HCT116 (cell line): ENCODE data around the gene CKAP2L. TPM values are rescaled to one million over a fixed set of nuclear protein-coding genes. Genes with fewer than 3 reads are reported as not detected.

Experiments
- ATAC-seq: fragments of 200-7000 bp; cut with Tn5 transposase; 2 replicates; pipeline ENCODE4 v1.9.1; 2020; ENCODE audit warnings: mild to moderate bottlenecking, moderate library complexity
- BruUV-seq: library from RNA; stranded (reverse); fragments of 400-500 nt; replicated peaks from 2 replicates; lab custom pipeline; 2021; lab: Mats Ljungman, UMichigan
- CTCF ChIA-PET: fragments of 300-600 bp; sonication (Branson Sonifier 250); formaldehyde crosslinking; loops from one replicate; lab custom pipeline; 2021; ENCODE audit warnings: antibody characterized with exemption; lab: Charles Lee
- POLR2A ChIA-PET: fragments of 300-600, 350-600 bp; sonication (Branson Sonifier 250); formaldehyde crosslinking; loops from one replicate; lab custom pipeline; 2021; ENCODE audit warnings: antibody characterized with exemption; lab: Charles Lee
- RAD21 ChIA-PET, 2 experiments: fragments of 300-600 bp; sonication (Branson Sonifier 250); formaldehyde crosslinking; loops; one replicate each; lab custom pipeline; 2023; ENCODE audit warnings: low total read pairs in 2 of 2; ENCODE audit not compliant: uncharacterized antibody in 2 of 2, unreplicated experiment in 2 of 2, low non-redundant PET in 1 of 2; lab: Charles Lee
- DNase-seq: peaks from one replicate; pipeline ENCODE4 v3.0.0-alpha.2; 2010; ENCODE audit warnings: low read depth, low spot score
- H2AFZ ChIP-seq: fragments of 200-600 bp; shearing (Covaris generic), sonication (generic); 2 replicates; pipeline ENCODE4 v1.6.1; 2017; ENCODE audit warnings: low read depth, mixed run types, mixed read lengths, antibody characterized with exemption, low read length; ENCODE audit not compliant: poor library complexity, severe bottlenecking
- H3K27ac ChIP-seq: 2 replicates; pipeline ENCODE4 v1.5.1; 2012; ENCODE audit warnings: low read depth, low read length
- H3K27me3 ChIP-seq: fragments of 200-600 bp; sonication (generic); 2 replicates; pipeline ENCODE4 v1.6.1; 2016; ENCODE audit warnings: mixed run types, low read length, mixed read lengths; ENCODE audit not compliant: insufficient read depth
- H3K36me3 ChIP-seq, 2 experiments: fragments of 200-500 bp in 1 of 2; fragments of 200-600 bp in 1 of 2; sonication (Bioruptor generic) in 1 of 2; sonication (generic) in 1 of 2; 2 replicates each; pipeline versions ENCODE4 v1.5.1 to v1.6.1; 2014 to 2016; ENCODE audit warnings: low read length in 2 of 2, inconsistent platforms in 1 of 2, mixed read lengths in 1 of 2, mixed run types in 1 of 2; ENCODE audit not compliant: insufficient read depth in 2 of 2, control insufficient read depth in 1 of 2
- H3K4me1 ChIP-seq, 2 experiments: fragments of 200-600 bp in 1 of 2; sonication (generic) in 1 of 2; 2 replicates each; pipeline versions ENCODE4 v1.5.1 to v1.6.1; 2012 to 2017; ENCODE audit warnings: low read length in 2 of 2, inconsistent platforms in 1 of 2, mild to moderate bottlenecking in 1 of 2, mixed read lengths in 1 of 2, mixed run types in 1 of 2, moderate library complexity in 1 of 2; ENCODE audit not compliant: insufficient read depth in 2 of 2, control insufficient read depth in 1 of 2
- H3K4me2 ChIP-seq: fragments of 200-600 bp; sonication (generic); 2 replicates; pipeline ENCODE4 v1.6.1; 2017; ENCODE audit warnings: mixed run types, low read length, mixed read lengths
- H3K4me3 ChIP-seq, 2 experiments: fragments of 200-600 bp in 1 of 2; sonication (generic) in 1 of 2; replicated peaks in 1 of 2; 2 replicates each; pipeline ENCODE4 v1.5.1; 2011 to 2016; ENCODE audit warnings: low read length in 2 of 2, control low read depth in 1 of 2, low read depth in 1 of 2, mild to moderate bottlenecking in 1 of 2, mixed read lengths in 1 of 2, mixed run types in 1 of 2
- H3K79me2 ChIP-seq: fragments of 200-600 bp; sonication (generic); 2 replicates; pipeline ENCODE4 v1.6.1; 2017; ENCODE audit warnings: mild to moderate bottlenecking, mixed run types, low read length, moderate library complexity, mixed read lengths; ENCODE audit not compliant: insufficient read depth
- H3K9ac ChIP-seq: fragments of 200-600 bp; sonication (generic); 2 replicates; pipeline ENCODE4 v1.6.1; 2016; ENCODE audit warnings: low read length, mixed read lengths
- H3K9me2 ChIP-seq: fragments of 200-600 bp; sonication (generic), shearing (Covaris generic); 2 replicates; pipeline ENCODE4 v1.6.1; 2017; ENCODE audit warnings: mixed run types, mild to moderate bottlenecking, moderate library complexity; ENCODE audit not compliant: insufficient read depth
- H3K9me3 ChIP-seq, 2 experiments: fragments of 200-500 bp in 1 of 2; fragments of 200-600 bp in 1 of 2; sonication (Bioruptor generic) in 1 of 2; sonication (generic) in 1 of 2; 2 replicates each; pipeline ENCODE4 v1.6.1; 2014 to 2017; ENCODE audit warnings: low read length in 2 of 2, mixed read lengths in 2 of 2, inconsistent platforms in 1 of 2, low read depth in 1 of 2, mild to moderate bottlenecking in 1 of 2, mixed run types in 1 of 2, moderate library complexity in 1 of 2; ENCODE audit not compliant: control insufficient read depth in 1 of 2, insufficient read depth in 1 of 2
- H4K20me1 ChIP-seq: fragments of 200-600 bp; sonication (generic), shearing (Covaris generic); 2 replicates; pipeline ENCODE4 v1.6.1; 2017; ENCODE audit warnings: mixed run types, mild to moderate bottlenecking, moderate library complexity; ENCODE audit not compliant: insufficient read depth
- ATF3 ChIP-seq: IDR thresholded peaks from 2 replicates; pipeline ENCODE4 v1.6.1; 2012
- CEBPB ChIP-seq: IDR thresholded peaks from 2 replicates; pipeline ENCODE4 v1.6.1; 2012; ENCODE audit warnings: low read depth
- ELF1 ChIP-seq: IDR thresholded peaks from 2 replicates; pipeline ENCODE4 v1.6.1; 2012; ENCODE audit warnings: low read depth, borderline replicate concordance
- JUND ChIP-seq: IDR thresholded peaks from 2 replicates; pipeline ENCODE4 v1.6.1; 2012
- MAX ChIP-seq: IDR thresholded peaks from 2 replicates; pipeline ENCODE4 v1.6.1; 2012
- POLR2AphosphoS5 ChIP-seq: IDR thresholded peaks from 2 replicates; pipeline ENCODE4 v1.6.1; 2011; ENCODE audit warnings: mild to moderate bottlenecking, low read depth, low read length, moderate library complexity
- RAD21 ChIP-seq: IDR thresholded peaks from 2 replicates; pipeline ENCODE4 v1.6.1; 2012; ENCODE audit warnings: low read depth, mild to moderate bottlenecking
- REST ChIP-seq: IDR thresholded peaks from 2 replicates; pipeline ENCODE4 v1.6.1; 2012; ENCODE audit warnings: low read depth
- SP1 ChIP-seq: IDR thresholded peaks from 2 replicates; pipeline ENCODE4 v1.6.1; 2012; ENCODE audit warnings: low read depth
- YY1 ChIP-seq: IDR thresholded peaks from 2 replicates; pipeline ENCODE4 v1.6.1; 2011; ENCODE audit warnings: low read length, low read depth, moderate library complexity, mild to moderate bottlenecking; ENCODE audit not compliant: insufficient replicate concordance; ENCODE audit errors: extremely low read depth
- ZBTB33 ChIP-seq: IDR thresholded peaks from 2 replicates; pipeline ENCODE4 v1.6.1; 2011; ENCODE audit warnings: mild to moderate bottlenecking, low read length, moderate library complexity; ENCODE audit not compliant: insufficient replicate concordance; ENCODE audit errors: extremely low read depth
- intact Hi-C: fragments of 100-400 bp; cut with micrococcal nuclease; formaldehyde crosslinking; loops from 2 replicates; pipeline ENCODE4 v1.10.0; 2022
- total RNA-seq: library from RNA; stranded (reverse); gene quantifications from one replicate; pipeline ENCODE4 v1.2.1, GENCODE V29; 2021; ENCODE audit not compliant: unreplicated experiment

Gene CKAP2L
- total RNA-seq, 1 experiment from 2014 or later: 27.5 TPM

GRCh38 chr2:112800881-112801583 is 36.6 kb upstream of the CKAP2L start:
- DNase-seq: no peak
- Histone ChIP-seq H3K9me3 (no peaks in the 10 kb centered on the region), H3K4me2 (no peak overlapping the region), H2AFZ (no peak overlapping the region)
- TF ChIP-seq ATF3: no peak
- no peak for TF ChIP-seq MAX
- TF ChIP-seq YY1: no peak
- no peak for TF ChIP-seq RAD21
- no peak for TF ChIP-seq CEBPB
- TF ChIP-seq POLR2AphosphoS5: no peak
- no peak for TF ChIP-seq ZBTB33
- TF ChIP-seq REST: no peak
- no peak for TF ChIP-seq SP1
- no peak for TF ChIP-seq ELF1
- TF ChIP-seq JUND: no peak
- TF ChIP-seq, all 23 proteins: peak for 0
- ChIA-PET RAD21 (no interaction called here), CTCF (interaction anchor here (0.7 kb wide), 1 partner anchor 140 kb away, joined by 3 read pairs; no protein-coding TSS in a partner anchor), POLR2A (no interaction called here)
- ATAC-seq: no peak
- H3K27me3 ChIP-seq: no peaks in the 10 kb centered on the region
- H3K4me3 ChIP-seq: no peak overlapping the region
- no peaks in the 10 kb centered on the region for H4K20me1 ChIP-seq
- H3K27ac ChIP-seq: no peak overlapping the region
- H3K9ac ChIP-seq: no peak overlapping the region
- intact Hi-C loops: no loop called here
- H3K4me1 ChIP-seq: no peaks in the 10 kb centered on the region
- no peaks in the 10 kb centered on the region for H3K9me2 ChIP-seq
- H3K79me2 ChIP-seq: no peaks in the 10 kb centered on the region
- H3K36me3 ChIP-seq: no peaks in the 10 kb centered on the region
- BruUV-seq: no TSS peak
